ENCODE measurements around the gene MAPK14.

The MAPK14 gene

GRCh38 chr6:36038120-36038876 is 10.7 kb downstream of the MAPK14 start:
- DNase-seq = no peak

GRCh38 chr6:36039112-36039511 is 11.5 kb downstream of the MAPK14 start:
- no peak for DNase-seq

- DNase-seq = no peak
Observed at GRCh38 chr6:36040958-36041357, 13.3 kb downstream of the MAPK14 start.

GRCh38 chr6:36042618-36043260 is 15.1 kb downstream of the MAPK14 start:
- DNase-seq = no peak

- no peak for DNase-seq
Observed at GRCh38 chr6:36049582-36049981, 22.0 kb downstream of the MAPK14 start.

- no peak for DNase-seq
Observed at GRCh38 chr6:36050305-36050704, 22.7 kb downstream of the MAPK14 start.

GRCh38 chr6:36050947-36051710 is 23.5 kb downstream of the MAPK14 start:
- DNase-seq = no peak

GRCh38 chr6:36052097-36052496 is 24.5 kb downstream of the MAPK14 start:
- no peak for DNase-seq

GRCh38 chr6:36053878-36054277 is 26.3 kb downstream of the MAPK14 start:
- no peak for DNase-seq

- no peak for DNase-seq
Observed at GRCh38 chr6:36054415-36054814, 26.8 kb downstream of the MAPK14 start.

- DNase-seq = no peak
Observed at GRCh38 chr6:36054956-36055355, 27.3 kb downstream of the MAPK14 start.

- no peak for DNase-seq
Observed at GRCh38 chr6:36056178-36056577, 28.6 kb downstream of the MAPK14 start.

- no peak for DNase-seq
Observed at GRCh38 chr6:36061236-36061635, 33.6 kb downstream of the MAPK14 start.

GRCh38 chr6:36062247-36062646 is 34.6 kb downstream of the MAPK14 start:
- no peak for DNase-seq

GRCh38 chr6:36063318-36064060 is 35.9 kb downstream of the MAPK14 start:
- no peak for DNase-seq

- no peak for DNase-seq
Observed at GRCh38 chr6:36064770-36065396, 37.3 kb downstream of the MAPK14 start.

GRCh38 chr6:36065916-36066315 is 38.3 kb downstream of the MAPK14 start:
- no peak for DNase-seq

- no peak for DNase-seq
Observed at GRCh38 chr6:36066817-36067216, 39.2 kb downstream of the MAPK14 start.

- no peak for DNase-seq
Observed at GRCh38 chr6:36067374-36068011, 39.9 kb downstream of the MAPK14 start.

GRCh38 chr6:36068012-36068392 is 40.4 kb downstream of the MAPK14 start:
- DNase-seq = no peak

- DNase-seq = no peak
Observed at GRCh38 chr6:36068586-36068985, 41.0 kb downstream of the MAPK14 start.

GRCh38 chr6:36069573-36069972 is 42.0 kb downstream of the MAPK14 start:
- no peak for DNase-seq
